ENCODE measurements around the gene TUBGCP2.

Gene TUBGCP2

GRCh38 chr10:133229265-133230043 lies 79.2 kb downstream of the TUBGCP2 start:
- H3K36me3 ChIP-seq (ENCODE audit: control insufficient read depth, insufficient read depth, low read length): no peaks in the 10 kb centered on the region
- DNase-seq (ENCODE audit: extremely low read depth, insufficient read length): no peak
- H3K4me3 ChIP-seq (replicated peaks; ENCODE audit: low read depth, low read length): no peak overlapping the region
- H3K27me3 ChIP-seq (replicated peaks; ENCODE audit: control insufficient read depth, insufficient read depth, low read length): peaks cover 3% of the 10 kb centered on the region; the same call in 1 of the 2 replicates
- TF ChIP-seq, protein P1, sequence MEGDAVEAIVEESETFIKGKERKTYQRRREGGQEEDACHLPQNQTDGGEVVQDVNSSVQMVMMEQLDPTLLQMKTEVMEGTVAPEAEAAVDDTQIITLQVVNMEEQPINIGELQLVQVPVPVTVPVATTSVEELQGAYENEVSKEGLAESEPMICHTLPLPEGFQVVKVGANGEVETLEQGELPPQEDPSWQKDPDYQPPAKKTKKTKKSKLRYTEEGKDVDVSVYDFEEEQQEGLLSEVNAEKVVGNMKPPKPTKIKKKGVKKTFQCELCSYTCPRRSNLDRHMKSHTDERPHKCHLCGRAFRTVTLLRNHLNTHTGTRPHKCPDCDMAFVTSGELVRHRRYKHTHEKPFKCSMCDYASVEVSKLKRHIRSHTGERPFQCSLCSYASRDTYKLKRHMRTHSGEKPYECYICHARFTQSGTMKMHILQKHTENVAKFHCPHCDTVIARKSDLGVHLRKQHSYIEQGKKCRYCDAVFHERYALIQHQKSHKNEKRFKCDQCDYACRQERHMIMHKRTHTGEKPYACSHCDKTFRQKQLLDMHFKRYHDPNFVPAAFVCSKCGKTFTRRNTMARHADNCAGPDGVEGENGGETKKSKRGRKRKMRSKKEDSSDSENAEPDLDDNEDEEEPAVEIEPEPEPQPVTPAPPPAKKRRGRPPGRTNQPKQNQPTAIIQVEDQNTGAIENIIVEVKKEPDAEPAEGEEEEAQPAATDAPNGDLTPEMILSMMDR (IDR thresholded peaks at IDR 0.05; ENCODE audit: insufficient read depth, low read length, poor library complexity, severe bottlenecking): no peak
